Body of pancreas (tissue), 4 donors: ENCODE data around the gene RAB44.

Experiments used
- POLR2A ChIP-seq, 3 donors: fragments of 450-650 bp; IDR thresholded peaks; one replicate each; pipeline ENCODE4 v1.6.1; 2016; ENCODE audit warnings: antibody characterized with exemption in 3 of 3, mild to moderate bottlenecking in 2 of 3
- TF ChIP-seq, protein P1 (sequence below), 7 experiments: fragments of 450-650 bp in 4 of 7; fragments of 200-600 bp in 3 of 7; sonication (generic) in 3 of 7; IDR thresholded peaks; one replicate each; pipeline ENCODE4 v1.5.1; 2016 to 2019; ENCODE audit warnings: antibody characterized with exemption in 7 of 7

DNA sequence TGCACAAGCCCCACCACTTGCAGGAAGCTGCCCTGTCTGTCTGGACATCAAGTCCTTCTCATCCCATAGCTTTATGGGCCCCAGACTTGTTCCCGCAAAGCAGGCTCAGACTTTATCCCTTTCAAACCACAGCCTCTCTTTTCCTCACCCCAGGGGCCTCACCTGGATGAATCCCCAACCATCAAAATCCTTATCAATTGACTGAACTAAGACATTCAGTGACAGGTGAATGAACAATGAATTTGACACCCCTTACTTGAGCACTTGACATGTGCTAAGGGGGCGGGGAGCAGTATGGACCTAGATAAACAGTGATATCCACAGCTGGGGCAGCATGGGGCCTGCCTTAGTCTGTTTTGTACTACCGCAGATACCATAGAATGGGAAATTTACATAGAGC, 5.0 kb downstream of the RAB44 start:
- TF ChIP-seq, protein P1, sequence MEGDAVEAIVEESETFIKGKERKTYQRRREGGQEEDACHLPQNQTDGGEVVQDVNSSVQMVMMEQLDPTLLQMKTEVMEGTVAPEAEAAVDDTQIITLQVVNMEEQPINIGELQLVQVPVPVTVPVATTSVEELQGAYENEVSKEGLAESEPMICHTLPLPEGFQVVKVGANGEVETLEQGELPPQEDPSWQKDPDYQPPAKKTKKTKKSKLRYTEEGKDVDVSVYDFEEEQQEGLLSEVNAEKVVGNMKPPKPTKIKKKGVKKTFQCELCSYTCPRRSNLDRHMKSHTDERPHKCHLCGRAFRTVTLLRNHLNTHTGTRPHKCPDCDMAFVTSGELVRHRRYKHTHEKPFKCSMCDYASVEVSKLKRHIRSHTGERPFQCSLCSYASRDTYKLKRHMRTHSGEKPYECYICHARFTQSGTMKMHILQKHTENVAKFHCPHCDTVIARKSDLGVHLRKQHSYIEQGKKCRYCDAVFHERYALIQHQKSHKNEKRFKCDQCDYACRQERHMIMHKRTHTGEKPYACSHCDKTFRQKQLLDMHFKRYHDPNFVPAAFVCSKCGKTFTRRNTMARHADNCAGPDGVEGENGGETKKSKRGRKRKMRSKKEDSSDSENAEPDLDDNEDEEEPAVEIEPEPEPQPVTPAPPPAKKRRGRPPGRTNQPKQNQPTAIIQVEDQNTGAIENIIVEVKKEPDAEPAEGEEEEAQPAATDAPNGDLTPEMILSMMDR (IDR thresholded peaks at IDR 0.05): no peak
- TF ChIP-seq POLR2A (IDR thresholded peaks at IDR 0.05): no peak
